ENCODE measurements around the gene NIPBL. TPM values are rescaled to one million over a fixed set of nuclear protein-coding genes. Genes with fewer than 3 reads are reported as not detected.
"Not testable (repeated sequence)": the region's sequence is repeated elsewhere in the genome, so short reads cannot be mapped to it uniquely, and the experiment has no call there.

Gene NIPBL
- total RNA-seq, 1 experiment from 2014 or later = 48.3 TPM

DNA sequence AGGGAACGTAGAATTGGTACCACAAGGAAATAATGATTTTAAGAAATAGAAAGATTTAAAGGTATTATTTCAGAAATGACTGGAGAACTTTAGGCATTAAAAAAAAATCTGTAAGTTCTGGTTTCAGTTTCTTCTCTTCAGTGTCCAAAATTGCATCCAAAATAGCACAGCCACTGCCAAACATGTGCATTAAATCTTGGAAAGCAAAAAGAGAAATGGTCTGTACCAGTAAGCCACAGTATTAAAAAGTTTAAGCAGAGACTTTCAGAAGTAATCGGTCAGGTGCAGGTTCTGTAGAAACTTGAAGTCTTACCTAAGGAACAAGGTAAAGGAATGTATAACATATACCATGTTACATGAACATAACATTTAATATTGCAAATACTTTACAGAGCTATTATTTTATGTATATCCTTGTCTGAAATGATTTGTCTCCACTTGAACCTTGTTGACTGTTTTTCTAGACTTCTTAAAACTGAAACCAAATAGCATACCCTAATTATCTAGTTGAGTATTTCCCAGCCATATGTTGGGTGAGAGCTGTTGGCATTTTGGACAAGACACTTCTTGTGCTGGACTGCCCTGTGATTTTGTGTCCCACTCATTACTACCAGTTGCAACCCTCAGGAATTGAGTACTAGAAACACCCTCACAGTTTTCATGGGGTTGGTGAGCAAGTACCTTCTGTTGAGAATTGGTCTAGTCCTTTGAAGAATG is 32.1 kb downstream of the NIPBL start:
- H3K9me3 Mint-ChIP-seq = 0 out of 2 replicates have a peak, but pooled peaks cover 3% of the 10 kb centered on the region
- TF ChIP-seq HMGA2 (CRISPR knock-in tag; IDR thresholded peaks at IDR 0.05) (no peak), JAZF1 (CRISPR knock-in tag; IDR thresholded peaks at IDR 0.05) (no peak), ZMAT4 (CRISPR knock-in tag; IDR thresholded peaks at IDR 0.05) (no peak), TCF7 (CRISPR knock-in tag; IDR thresholded peaks at IDR 0.05; ENCODE audit: low read depth) (no peak)
- CTCF ChIA-PET = no interaction called here
- no peak for DNase-seq (ENCODE audit: low spot score)
- peaks cover 13% of the 10 kb centered on the region for H3K4me1 Mint-ChIP-seq
- H3K27ac Mint-ChIP-seq = no peak overlapping the region
- POLR2A ChIA-PET = no interaction called here
- no peaks in the 10 kb centered on the region for H3K36me3 Mint-ChIP-seq
- no peaks in the 10 kb centered on the region for H3K27me3 Mint-ChIP-seq (ENCODE audit: low read depth)
- H3K4me3 Mint-ChIP-seq = no peak overlapping the region
- ATAC-seq = no peak

- H3K4me1 Mint-ChIP-seq = peaks cover 16% of the 10 kb centered on the region
- ATAC-seq (no peak), DNase-seq (ENCODE audit: low spot score) (no peak)
- ChIA-PET CTCF (interaction anchor here (1.2 kb wide), 1 partner anchor 29 kb away, joined by 3 read pairs; no protein-coding TSS in a partner anchor), POLR2A (no interaction called here)
- no peak overlapping the region for H3K4me3 Mint-ChIP-seq
- H3K36me3 Mint-ChIP-seq = peaks cover 10% of the 10 kb centered on the region
- no peak overlapping the region for H3K27ac Mint-ChIP-seq
- H3K9me3 Mint-ChIP-seq = peaks cover 14% of the 10 kb centered on the region
- no peak for TF ChIP-seq NR1H2 (CRISPR knock-in tag; IDR thresholded peaks at IDR 0.05)
- TF ChIP-seq ZNF317 (CRISPR knock-in tag; IDR thresholded peaks at IDR 0.05; ENCODE audit: borderline replicate concordance, low read depth) = no peak
- TF ChIP-seq ZNF396 (CRISPR knock-in tag; IDR thresholded peaks at IDR 0.05; ENCODE audit: borderline replicate concordance) = no peak
- TF ChIP-seq ZMAT4 (CRISPR knock-in tag; IDR thresholded peaks at IDR 0.05) = no peak
- TF ChIP-seq ATF1 (CRISPR knock-in tag; IDR thresholded peaks at IDR 0.05) = no peak
- no peak for TF ChIP-seq PRRX2 (CRISPR knock-in tag; IDR thresholded peaks at IDR 0.05)
- no peak for TF ChIP-seq ZNF232 (CRISPR knock-in tag; IDR thresholded peaks at IDR 0.05)
- no peak for TF ChIP-seq JAZF1 (CRISPR knock-in tag; IDR thresholded peaks at IDR 0.05)
- TF ChIP-seq ZNF138 (CRISPR knock-in tag; conservative IDR thresholded peaks at IDR 0.05) = no peak
- TF ChIP-seq, protein P1, sequence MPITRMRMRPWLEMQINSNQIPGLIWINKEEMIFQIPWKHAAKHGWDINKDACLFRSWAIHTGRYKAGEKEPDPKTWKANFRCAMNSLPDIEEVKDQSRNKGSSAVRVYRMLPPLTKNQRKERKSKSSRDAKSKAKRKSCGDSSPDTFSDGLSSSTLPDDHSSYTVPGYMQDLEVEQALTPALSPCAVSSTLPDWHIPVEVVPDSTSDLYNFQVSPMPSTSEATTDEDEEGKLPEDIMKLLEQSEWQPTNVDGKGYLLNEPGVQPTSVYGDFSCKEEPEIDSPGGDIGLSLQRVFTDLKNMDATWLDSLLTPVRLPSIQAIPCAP (CRISPR knock-in tag; IDR thresholded peaks at IDR 0.05) = no peak
- no peaks in the 10 kb centered on the region for H3K27me3 Mint-ChIP-seq (ENCODE audit: low read depth)
Observed at GRCh38 chr5:36915653-36916052, 39.1 kb downstream of the NIPBL start.

- H3K36me3 Mint-ChIP-seq; H3K27me3 Mint-ChIP-seq (ENCODE audit: low read depth); H3K4me3 Mint-ChIP-seq; CTCF ChIA-PET; ATAC-seq; DNase-seq (ENCODE audit: low spot score); POLR2A ChIA-PET; H3K27ac Mint-ChIP-seq: not testable (repeated sequence)
- peaks cover 14% of the 10 kb centered on the region for H3K9me3 Mint-ChIP-seq
- peaks cover 16% of the 10 kb centered on the region for H3K4me1 Mint-ChIP-seq
Observed at GRCh38 chr5:36916614-36917013, 40.0 kb downstream of the NIPBL start.

GRCh38 chr5:36917358-36917757 is 40.8 kb downstream of the NIPBL start:
- ATAC-seq; POLR2A ChIA-PET; H3K27me3 Mint-ChIP-seq (ENCODE audit: low read depth); H3K27ac Mint-ChIP-seq; H3K4me3 Mint-ChIP-seq; H3K36me3 Mint-ChIP-seq; CTCF ChIA-PET; DNase-seq (ENCODE audit: low spot score): not testable (repeated sequence)
- Mint-ChIP-seq H3K9me3 (peaks cover 14% of the 10 kb centered on the region), H3K4me1 (peaks cover 16% of the 10 kb centered on the region)

GRCh38 chr5:36919238-36919637 is 42.7 kb downstream of the NIPBL start:
- peaks cover 14% of the 10 kb centered on the region for H3K4me1 Mint-ChIP-seq
- H3K36me3 Mint-ChIP-seq = peaks cover 10% of the 10 kb centered on the region
- no peaks in the 10 kb centered on the region for H3K27me3 Mint-ChIP-seq (ENCODE audit: low read depth)
- no peak overlapping the region for H3K4me3 Mint-ChIP-seq
- ATAC-seq (no peak), DNase-seq (ENCODE audit: low spot score) (no peak)
- ChIA-PET CTCF (no interaction called here), POLR2A (no interaction called here)
- H3K9me3 Mint-ChIP-seq = peaks cover 14% of the 10 kb centered on the region
- H3K27ac Mint-ChIP-seq = no peak overlapping the region
- TF ChIP-seq ZNF416 (CRISPR knock-in tag; IDR thresholded peaks at IDR 0.05) = no peak
- TF ChIP-seq JAZF1 (CRISPR knock-in tag; IDR thresholded peaks at IDR 0.05) = no peak
- TF ChIP-seq NFATC4 (CRISPR knock-in tag; IDR thresholded peaks at IDR 0.05) = no peak
- no peak for TF ChIP-seq CBFB (CRISPR knock-in tag; IDR thresholded peaks at IDR 0.05; ENCODE audit: low read depth)
- no peak for TF ChIP-seq E2F5 (CRISPR knock-in tag; IDR thresholded peaks at IDR 0.05)
- no peak for TF ChIP-seq SMAD4 (CRISPR knock-in tag; IDR thresholded peaks at IDR 0.05)
- TF ChIP-seq, protein P2, sequence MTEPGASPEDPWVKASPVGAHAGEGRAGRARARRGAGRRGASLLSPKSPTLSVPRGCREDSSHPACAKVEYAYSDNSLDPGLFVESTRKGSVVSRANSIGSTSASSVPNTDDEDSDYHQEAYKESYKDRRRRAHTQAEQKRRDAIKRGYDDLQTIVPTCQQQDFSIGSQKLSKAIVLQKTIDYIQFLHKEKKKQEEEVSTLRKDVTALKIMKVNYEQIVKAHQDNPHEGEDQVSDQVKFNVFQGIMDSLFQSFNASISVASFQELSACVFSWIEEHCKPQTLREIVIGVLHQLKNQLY (CRISPR knock-in tag; IDR thresholded peaks at IDR 0.05) = no peak
- no peak for TF ChIP-seq ZNF317 (CRISPR knock-in tag; IDR thresholded peaks at IDR 0.05; ENCODE audit: borderline replicate concordance, low read depth)
- TF ChIP-seq FOXP1 (CRISPR knock-in tag; IDR thresholded peaks at IDR 0.05; ENCODE audit: borderline replicate concordance) = no peak
- no peak for TF ChIP-seq SP1 (CRISPR knock-in tag; conservative IDR thresholded peaks at IDR 0.05)
- TF ChIP-seq PREB (CRISPR knock-in tag; IDR thresholded peaks at IDR 0.05; ENCODE audit: borderline replicate concordance) = no peak

Data from WTC11 (cell line).